Stomach smooth muscle (tissue), 2 donors: ENCODE results near the gene RPL19.

ENCODE experiments used
- H3K27ac ChIP-seq: one replicate; pipeline ENCODE4 v1.7.0; 2013; ENCODE audit warnings: mild to moderate bottlenecking, low read length, inconsistent platforms
- H3K27me3 ChIP-seq, 2 donors: one replicate each; pipeline ENCODE4 v1.7.0; 2013; ENCODE audit warnings: low read length in 2 of 2; ENCODE audit not compliant: insufficient read depth in 2 of 2, control insufficient read depth in 1 of 2
- H3K36me3 ChIP-seq, 2 donors: one replicate each; pipeline ENCODE4 v1.7.0; 2013; ENCODE audit warnings: low read length in 2 of 2; ENCODE audit not compliant: control insufficient read depth in 2 of 2, insufficient read depth in 2 of 2
- H3K4me1 ChIP-seq: one replicate; pipeline ENCODE4 v1.7.0; 2013; ENCODE audit warnings: low read length; ENCODE audit not compliant: control insufficient read depth, insufficient read depth
- H3K4me3 ChIP-seq, 2 donors: one replicate each; pipeline ENCODE4 v1.7.0; 2013; ENCODE audit warnings: low read length in 2 of 2
- H3K9ac ChIP-seq, 2 donors: one replicate each; pipeline ENCODE4 v1.7.0; 2013; ENCODE audit warnings: low read length in 2 of 2, mild to moderate bottlenecking in 1 of 2
- H3K9me3 ChIP-seq, 2 donors: one replicate each; pipeline ENCODE4 v1.7.0; 2013; ENCODE audit warnings: low read length in 2 of 2; ENCODE audit not compliant: control insufficient read depth in 2 of 2
- donor health status: healthy.
- donor health status: Pancreatic carcinoma.

Gene RPL19

DNA sequence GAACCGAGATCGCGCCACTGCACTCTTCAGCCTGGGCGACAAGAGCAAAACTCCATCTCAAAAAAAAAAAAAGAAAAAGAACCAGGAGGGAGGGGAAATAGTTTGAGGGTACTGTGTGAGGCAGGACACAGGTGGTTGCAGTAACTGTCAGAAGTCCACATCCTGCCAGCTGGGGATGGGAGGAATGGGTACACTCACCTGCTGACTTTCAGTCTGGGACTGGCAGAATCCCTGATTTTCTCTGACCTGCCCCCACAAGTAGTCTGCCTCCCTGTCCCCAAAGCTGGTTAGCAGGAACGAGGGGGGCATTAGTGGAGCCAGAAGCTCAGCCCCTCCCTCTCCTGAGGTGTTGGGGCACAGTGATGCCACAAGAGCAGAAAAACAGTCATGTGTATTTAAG lies 27.0 kb upstream of the RPL19 start:
- Histone ChIP-seq H3K36me3 (peaks cover 0 to 8% of the 10 kb centered on the region in 2 donors), H3K9me3 (no peaks in the 10 kb centered on the region), H3K4me3 (no peak overlapping the region), H3K4me1 (peaks cover 11% of the 10 kb centered on the region), H3K27me3 (peaks cover 0 to 5% of the 10 kb centered on the region in 2 donors), H3K27ac (no peak overlapping the region), H3K9ac (no peak overlapping the region)

- no peak overlapping the region for H3K9ac ChIP-seq
- H3K4me3 ChIP-seq: no peak overlapping the region
- no peaks in the 10 kb centered on the region for H3K9me3 ChIP-seq
- peaks cover 0 to 8% of the 10 kb centered on the region in 2 donors for H3K36me3 ChIP-seq
- no peak overlapping the region for H3K27ac ChIP-seq
- H3K27me3 ChIP-seq: peaks cover 0 to 5% of the 10 kb centered on the region in 2 donors
- H3K4me1 ChIP-seq: peaks cover 11% of the 10 kb centered on the region
Observed at GRCh38 chr17:39173526-39174274, 26.4 kb upstream of the RPL19 start.

GRCh38 chr17:39174920-39175694 lies 25.0 kb upstream of the RPL19 start:
- H3K36me3 ChIP-seq: peaks cover 0 to 8% of the 10 kb centered on the region in 2 donors
- no peak overlapping the region for H3K4me3 ChIP-seq
- H3K9me3 ChIP-seq: no peaks in the 10 kb centered on the region

DNA sequence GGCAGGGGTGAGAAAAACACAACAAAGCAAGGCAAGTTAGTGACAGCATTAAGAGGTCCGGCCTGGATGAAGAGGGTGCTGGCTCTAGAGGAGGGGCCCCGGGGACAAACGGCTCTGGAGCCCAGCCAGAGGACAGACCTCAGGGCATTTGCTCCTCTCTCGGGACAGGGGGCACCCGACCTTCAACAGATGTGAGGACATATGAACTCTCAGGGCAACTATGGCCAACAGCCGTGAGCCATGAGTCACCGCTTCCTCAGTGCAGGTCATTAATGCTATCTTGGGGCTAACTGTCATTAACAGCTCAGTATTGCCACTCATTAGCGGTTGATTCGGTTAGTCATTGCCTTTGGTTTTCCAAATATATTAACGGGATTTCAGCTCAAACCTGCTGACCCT lies 24.4 kb upstream of the RPL19 start:
- Histone ChIP-seq H3K27me3 (peaks cover 0 to 5% of the 10 kb centered on the region in 2 donors), H3K36me3 (peaks cover 0 to 8% of the 10 kb centered on the region in 2 donors), H3K9ac (no peak overlapping the region), H3K4me3 (no peak overlapping the region), H3K9me3 (no peaks in the 10 kb centered on the region), H3K4me1 (peaks cover 11% of the 10 kb centered on the region), H3K27ac (no peak overlapping the region)

More at GRCh38 chr17:39174920-39175694, 25.0 kb upstream of the RPL19 start:
- Histone ChIP-seq H3K27me3 (peaks cover 0 to 5% of the 10 kb centered on the region in 2 donors), H3K27ac (no peak overlapping the region), H3K9ac (no peak overlapping the region), H3K4me1 (peaks cover 11% of the 10 kb centered on the region)

- Histone ChIP-seq H3K9ac (no peak overlapping the region), H3K27me3 (no peaks in the 10 kb centered on the region), H3K9me3 (no peaks in the 10 kb centered on the region), H3K27ac (no peak overlapping the region), H3K4me1 (peaks cover 11% of the 10 kb centered on the region), H3K4me3 (no peak overlapping the region), H3K36me3 (peaks cover 0 to 11% of the 10 kb centered on the region in 2 donors)
Observed at GRCh38 chr17:39177256-39177655, 22.8 kb upstream of the RPL19 start.

DNA sequence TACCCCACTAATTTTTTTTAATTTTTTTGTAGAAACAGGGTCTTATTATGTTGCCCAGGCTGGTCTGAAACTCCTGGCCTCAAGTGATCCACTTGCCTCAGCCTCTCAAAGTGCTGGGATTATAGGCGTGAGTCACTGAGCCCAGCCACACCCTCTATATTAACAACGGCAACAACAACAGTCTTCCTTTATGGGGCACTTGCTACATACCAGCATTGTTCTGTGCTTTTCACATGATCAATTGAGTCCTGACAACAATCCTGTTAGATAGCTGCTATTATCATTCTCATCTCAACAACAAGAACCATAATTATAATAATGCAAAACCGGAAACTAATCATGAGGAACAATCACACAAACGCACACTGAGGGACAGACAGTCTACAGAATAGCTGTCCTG lies 21.5 kb upstream of the RPL19 start:
- no peak overlapping the region for H3K4me3 ChIP-seq
- H3K9me3 ChIP-seq: no peaks in the 10 kb centered on the region
- no peak overlapping the region for H3K27ac ChIP-seq
- no peaks in the 10 kb centered on the region for H3K27me3 ChIP-seq
- no peak overlapping the region for H3K9ac ChIP-seq
- H3K36me3 ChIP-seq: peaks cover 0 to 19% of the 10 kb centered on the region in 2 donors
- peaks cover 11% of the 10 kb centered on the region for H3K4me1 ChIP-seq

DNA sequence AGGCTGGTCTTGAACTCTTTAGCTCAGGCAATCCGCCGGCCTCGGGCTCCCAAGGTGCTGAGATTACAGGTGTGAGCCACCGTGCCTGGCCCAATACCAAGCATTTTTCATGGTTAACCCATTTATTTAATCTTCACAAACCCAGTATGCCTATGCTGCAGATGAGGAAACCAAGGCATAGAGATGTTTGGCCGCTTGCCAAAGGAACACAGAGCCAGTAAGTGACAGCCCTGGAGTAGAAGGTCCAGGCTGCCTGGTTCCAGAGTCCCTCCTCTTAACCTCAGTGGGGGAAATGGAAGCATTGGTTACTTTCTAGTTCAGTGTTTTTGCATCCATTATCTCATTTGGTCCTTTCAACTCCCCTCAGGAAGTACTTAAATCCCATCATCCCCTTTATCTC lies 18.8 kb upstream of the RPL19 start:
- no peaks in the 10 kb centered on the region for H3K4me1 ChIP-seq
- H3K9ac ChIP-seq: no peak overlapping the region
- no peak overlapping the region for H3K4me3 ChIP-seq
- H3K9me3 ChIP-seq: no peaks in the 10 kb centered on the region
- no peaks in the 10 kb centered on the region for H3K27me3 ChIP-seq
- no peak overlapping the region for H3K27ac ChIP-seq
- H3K36me3 ChIP-seq: peaks cover 10 to 31% of the 10 kb centered on the region in 2 donors

DNA sequence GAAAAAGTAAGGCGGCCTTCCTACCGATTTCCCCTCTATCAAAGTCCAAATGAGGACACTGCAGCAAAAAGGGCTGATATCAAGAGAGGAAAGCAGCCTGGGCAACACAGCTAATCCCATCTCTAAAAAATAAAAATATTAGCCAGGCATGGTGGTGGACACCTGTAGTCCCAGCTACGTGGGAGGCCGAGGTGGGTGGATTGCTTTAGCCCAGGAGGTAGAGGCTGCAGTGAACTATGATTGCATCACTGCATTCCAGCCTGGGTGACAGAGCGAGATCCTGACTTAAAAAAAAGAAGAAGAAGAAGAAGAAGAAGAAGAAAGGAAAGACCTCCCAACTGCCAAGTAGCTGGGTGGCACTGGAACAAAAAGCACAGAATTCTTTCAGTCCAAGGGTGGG lies 17.0 kb upstream of the RPL19 start:
- no peaks in the 10 kb centered on the region for H3K4me1 ChIP-seq
- H3K9ac ChIP-seq: no peak overlapping the region
- no peak overlapping the region for H3K27ac ChIP-seq
- no peaks in the 10 kb centered on the region for H3K27me3 ChIP-seq
- H3K9me3 ChIP-seq: no peaks in the 10 kb centered on the region
- no peak overlapping the region for H3K4me3 ChIP-seq
- H3K36me3 ChIP-seq: peaks cover 22 to 32% of the 10 kb centered on the region in 2 donors

DNA sequence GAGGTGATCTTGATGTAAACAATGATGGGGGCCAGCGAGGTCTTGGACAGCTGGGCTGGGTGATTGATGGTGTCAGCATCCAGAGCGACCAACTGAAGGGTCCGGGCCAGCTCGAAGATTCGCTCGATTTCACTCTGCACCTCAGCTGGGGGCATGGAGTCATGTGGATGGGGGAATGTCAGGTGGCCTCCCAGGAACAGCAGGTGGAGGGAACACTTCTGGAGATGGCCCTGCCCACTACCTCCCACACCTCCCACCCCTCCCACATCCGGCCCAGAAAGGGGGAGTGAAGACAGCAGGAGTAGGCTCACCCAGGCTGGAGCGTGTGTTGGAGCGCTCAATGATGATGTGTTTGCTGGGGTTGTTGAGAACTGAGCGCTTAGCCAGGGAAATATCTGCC lies 16.4 kb upstream of the RPL19 start:
- Histone ChIP-seq H3K9ac (no peak overlapping the region), H3K9me3 (no peaks in the 10 kb centered on the region), H3K4me1 (no peaks in the 10 kb centered on the region), H3K27me3 (no peaks in the 10 kb centered on the region), H3K4me3 (no peak overlapping the region), H3K36me3 (peaks cover 22 to 32% of the 10 kb centered on the region in 2 donors), H3K27ac (no peak overlapping the region)

GRCh38 chr17:39186481-39187002 lies 13.5 kb upstream of the RPL19 start:
- H3K4me3 ChIP-seq: no peak overlapping the region
- H3K9me3 ChIP-seq: no peaks in the 10 kb centered on the region
- no peak overlapping the region for H3K27ac ChIP-seq
- no peak overlapping the region for H3K9ac ChIP-seq
- peaks cover 22 to 33% of the 10 kb centered on the region in 2 donors for H3K36me3 ChIP-seq
- H3K4me1 ChIP-seq: no peaks in the 10 kb centered on the region
- no peaks in the 10 kb centered on the region for H3K27me3 ChIP-seq
